GM18867 (cell line): ENCODE data around the gene NFIX.

ENCODE experiments used
- ATAC-seq: cut with Tn5 transposase; IDR thresholded peaks from one replicate; pipeline ENCODE4 v1.9.1; 2021; ENCODE audit warnings: mild to moderate bottlenecking, moderate library complexity; ENCODE audit not compliant: unreplicated experiment

The NFIX gene

GRCh38 chr19:13053761-13054625 is 58.7 kb downstream of the NFIX start:
- no peak for ATAC-seq

GRCh38 chr19:13054626-13055212 is 59.4 kb downstream of the NFIX start:
- no peak for ATAC-seq

GRCh38 chr19:13055213-13056051 is 60.2 kb downstream of the NFIX start:
- ATAC-seq: no peak

GRCh38 chr19:13056052-13056660 is 60.9 kb downstream of the NFIX start:
- no peak for ATAC-seq

- ATAC-seq: no peak
Observed at GRCh38 chr19:13057147-13057572, 61.9 kb downstream of the NFIX start.

GRCh38 chr19:13057744-13058143 is 62.5 kb downstream of the NFIX start:
- no peak for ATAC-seq

GRCh38 chr19:13058951-13059660 is 63.8 kb downstream of the NFIX start:
- ATAC-seq: no peak

- no peak for ATAC-seq
Observed at GRCh38 chr19:13060233-13060963, 65.1 kb downstream of the NFIX start.

GRCh38 chr19:13060964-13061927 is 66.0 kb downstream of the NFIX start:
- ATAC-seq: no peak

- no peak for ATAC-seq
Observed at GRCh38 chr19:13062317-13062716, 67.0 kb downstream of the NFIX start.

GRCh38 chr19:13063461-13064091 is 68.3 kb downstream of the NFIX start:
- ATAC-seq: no peak

GRCh38 chr19:13064092-13064489 is 68.8 kb downstream of the NFIX start:
- ATAC-seq: no peak

- ATAC-seq: no peak
Observed at GRCh38 chr19:13066226-13066625, 71.0 kb downstream of the NFIX start.

GRCh38 chr19:13066933-13067807 is 71.9 kb downstream of the NFIX start:
- ATAC-seq: no peak

- ATAC-seq: no peak
Observed at GRCh38 chr19:13068085-13068846, 73.0 kb downstream of the NFIX start.
